Ascending aorta (tissue), 2 donors: Measurements from ENCODE around the gene MRPL27. TPM values are rescaled to one million over a fixed set of nuclear protein-coding genes. Genes with fewer than 3 reads are reported as not detected.

ENCODE experiments used
- DNase-seq, 2 donors: peaks; one replicate each; pipeline ENCODE4 v3.0.0-alpha.2; 2019; ENCODE audit warnings: low spot score in 2 of 2
- H3K27ac ChIP-seq, 2 donors: fragments of 200-600 bp; sonication (generic); one replicate each; pipeline ENCODE4 v1.5.1; 2016 to 2017; ENCODE audit warnings: mild to moderate bottlenecking in 1 of 2
- H3K27me3 ChIP-seq: fragments of 200-600 bp; sonication (generic); one replicate; pipeline ENCODE4 v1.5.1; 2017
- H3K36me3 ChIP-seq, 2 donors: fragments of 200-600 bp; sonication (generic); one replicate each; pipeline ENCODE4 v1.5.1; 2016
- H3K4me1 ChIP-seq, 2 donors: fragments of 200-600 bp; sonication (generic); one replicate each; pipeline ENCODE4 v1.5.1; 2016 to 2017; ENCODE audit warnings: mild to moderate bottlenecking in 1 of 2
- H3K4me3 ChIP-seq, 2 donors: fragments of 200-600 bp; sonication (generic); one replicate each; pipeline ENCODE4 v1.5.1; 2016 to 2017; ENCODE audit warnings: mild to moderate bottlenecking in 1 of 2
- H3K9me3 ChIP-seq, 2 donors: fragments of 200-600 bp; sonication (generic); one replicate each; pipeline ENCODE4 v1.5.1; 2016
- CTCF ChIP-seq, 3 experiments: fragments of 200-600 bp in 2 of 3; fragments of 450-650 bp in 1 of 3; sonication (generic) in 2 of 3; IDR thresholded peaks; one replicate each; pipeline ENCODE4 v1.5.1; 2016 to 2019; ENCODE audit warnings: antibody characterized with exemption in 3 of 3, mild to moderate bottlenecking in 1 of 3, moderate library complexity in 1 of 3
- intact Hi-C: fragments of 100-400 bp; cut with DNase I; formaldehyde crosslinking; loops from one replicate; pipeline ENCODE4 v1.15.1; 2023
- total RNA-seq: library from RNA; depleted of rRNA; stranded (reverse); fragments of >200 nt; gene quantifications from one replicate; pipeline ENCODE4 v1.1.0, GENCODE V29; 2016

The MRPL27 gene
- total RNA-seq, 1 donor from 2014 or later = 28.9 TPM

GRCh38 chr17:50392621-50393020, 19.6 kb upstream of the MRPL27 start:
- Histone ChIP-seq H3K9me3 (no peaks in the 10 kb centered on the region), H3K27ac (no peak overlapping the region), H3K27me3 (no peaks in the 10 kb centered on the region), H3K4me1 (peaks cover 3 to 21% of the 10 kb centered on the region in 2 donors), H3K4me3 (no peak overlapping the region), H3K36me3 (peaks cover 69 to 72% of the 10 kb centered on the region in 2 donors)
- TF ChIP-seq CTCF (IDR thresholded peaks at IDR 0.05) = no peak
- intact Hi-C loops = no loop called here
- DNase-seq = no peak

GRCh38 chr17:50389534-50389933, 16.6 kb upstream of the MRPL27 start:
- Histone ChIP-seq H3K27me3 (no peaks in the 10 kb centered on the region), H3K9me3 (no peaks in the 10 kb centered on the region), H3K4me1 (no peaks in the 10 kb centered on the region), H3K27ac (no peak overlapping the region), H3K36me3 (peaks cover 97 to 100% of the 10 kb centered on the region in 2 donors), H3K4me3 (no peak overlapping the region)
- intact Hi-C loops = no loop called here
- TF ChIP-seq CTCF (IDR thresholded peaks at IDR 0.05) = no peak
- DNase-seq = no peak

- peaks cover 97 to 100% of the 10 kb centered on the region in 2 donors for H3K36me3 ChIP-seq
- no peak overlapping the region for H3K4me3 ChIP-seq
- H3K27ac ChIP-seq = no peak overlapping the region
- H3K27me3 ChIP-seq = no peaks in the 10 kb centered on the region
- DNase-seq = no peak
- H3K9me3 ChIP-seq = no peaks in the 10 kb centered on the region
- no peaks in the 10 kb centered on the region for H3K4me1 ChIP-seq
- intact Hi-C loops = no loop called here
- TF ChIP-seq CTCF (IDR thresholded peaks at IDR 0.05) = no peak
Observed at GRCh38 chr17:50388728-50389127, 15.7 kb upstream of the MRPL27 start.

- H3K27ac ChIP-seq = no peak overlapping the region
- peaks cover 91 to 100% of the 10 kb centered on the region in 2 donors for H3K36me3 ChIP-seq
- no peak for DNase-seq
- no peaks in the 10 kb centered on the region for H3K27me3 ChIP-seq
- no peak overlapping the region for H3K4me3 ChIP-seq
- no peak for TF ChIP-seq CTCF (IDR thresholded peaks at IDR 0.05)
- H3K9me3 ChIP-seq = no peaks in the 10 kb centered on the region
- no peaks in the 10 kb centered on the region for H3K4me1 ChIP-seq
- intact Hi-C loops = no loop called here
Observed at GRCh38 chr17:50386510-50386909, 13.5 kb upstream of the MRPL27 start.

GRCh38 chr17:50382931-50383330, 9.9 kb upstream of the MRPL27 start:
- no peak overlapping the region for H3K27ac ChIP-seq
- H3K36me3 ChIP-seq = peaks cover 59 to 72% of the 10 kb centered on the region in 2 donors
- H3K4me1 ChIP-seq = no peaks in the 10 kb centered on the region
- no peak for DNase-seq
- H3K9me3 ChIP-seq = no peaks in the 10 kb centered on the region
- intact Hi-C loops = no loop called here
- TF ChIP-seq CTCF (IDR thresholded peaks at IDR 0.05) = no peak
- no peaks in the 10 kb centered on the region for H3K27me3 ChIP-seq
- no peak overlapping the region for H3K4me3 ChIP-seq

GRCh38 chr17:50381920-50382319, 8.9 kb upstream of the MRPL27 start:
- intact Hi-C loops = no loop called here
- Histone ChIP-seq H3K27ac (no peak overlapping the region), H3K36me3 (peaks cover 49 to 62% of the 10 kb centered on the region in 2 donors), H3K27me3 (no peaks in the 10 kb centered on the region), H3K9me3 (no peaks in the 10 kb centered on the region), H3K4me3 (no peak overlapping the region), H3K4me1 (no peaks in the 10 kb centered on the region)
- no peak for TF ChIP-seq CTCF (IDR thresholded peaks at IDR 0.05)
- no peak for DNase-seq
